ENCODE data around the gene CD74. TPM values are rescaled to one million over a fixed set of nuclear protein-coding genes. Genes with fewer than 3 reads are reported as not detected.

Gene CD74
- total RNA-seq, 4 donors from 2014 or later, result 433 to 1,002 (median 776) TPM

- no peak for DNase-seq (ENCODE audit: low spot score in 2 of 2)
- Histone ChIP-seq H3K27me3 (no peaks in the 10 kb centered on the region), H3K4me3 (no peak overlapping the region), H3K27ac (no peak overlapping the region), H3K9me3 (no peaks in the 10 kb centered on the region), H3K4me1 (no peaks in the 10 kb centered on the region), H3K36me3 (peaks cover 97% of the 10 kb centered on the region)
- no peak for TF ChIP-seq CTCF (IDR thresholded peaks at IDR 0.05)
- no peak for TF ChIP-seq POLR2A (IDR thresholded peaks at IDR 0.05)
- TF ChIP-seq EP300 (IDR thresholded peaks at IDR 0.05), result no peak
- TF ChIP-seq POLR2AphosphoS5 (IDR thresholded peaks at IDR 0.05), result no peak
- WGBS, result 87% methylated on average over 2 of the region's 7 CpGs
These were observed 20.0 kb downstream of the CD74 start for GRCh38 chr5:150392680-150393079.

- Histone ChIP-seq H3K4me1 (no peaks in the 10 kb centered on the region), H3K36me3 (peaks cover 98% of the 10 kb centered on the region), H3K4me3 (no peak overlapping the region), H3K9me3 (no peaks in the 10 kb centered on the region), H3K27ac (no peak overlapping the region), H3K27me3 (no peaks in the 10 kb centered on the region)
- WGBS, result 94% methylated on average over 3 of the region's 3 CpGs
- TF ChIP-seq POLR2AphosphoS5 (IDR thresholded peaks at IDR 0.05) (no peak), CTCF (IDR thresholded peaks at IDR 0.05) (no peak), EP300 (IDR thresholded peaks at IDR 0.05) (no peak), POLR2A (IDR thresholded peaks at IDR 0.05) (no peak)
- DNase-seq (ENCODE audit: low spot score in 2 of 2), result no peak
These were observed 20.7 kb downstream of the CD74 start for GRCh38 chr5:150391986-150392385.

GRCh38 chr5:150391064-150391834 is 21.5 kb downstream of the CD74 start:
- no peak overlapping the region for H3K27ac ChIP-seq
- H3K27me3 ChIP-seq, result no peaks in the 10 kb centered on the region
- H3K4me1 ChIP-seq, result no peaks in the 10 kb centered on the region
- H3K9me3 ChIP-seq, result no peaks in the 10 kb centered on the region
- TF ChIP-seq POLR2AphosphoS5 (IDR thresholded peaks at IDR 0.05), result no peak
- no peak for TF ChIP-seq POLR2A (IDR thresholded peaks at IDR 0.05)
- no peak for TF ChIP-seq CTCF (IDR thresholded peaks at IDR 0.05)
- TF ChIP-seq EP300 (IDR thresholded peaks at IDR 0.05), result no peak
- WGBS, result 95% methylated on average over 7 of the region's 13 CpGs
- H3K4me3 ChIP-seq, result no peak overlapping the region
- no peak for DNase-seq (ENCODE audit: low spot score in 2 of 2)
- H3K36me3 ChIP-seq, result peaks cover 98% of the 10 kb centered on the region

- TF ChIP-seq POLR2AphosphoS5 (IDR thresholded peaks at IDR 0.05) (no peak), POLR2A (IDR thresholded peaks at IDR 0.05) (no peak), EP300 (IDR thresholded peaks at IDR 0.05) (no peak), CTCF (IDR thresholded peaks at IDR 0.05) (no peak)
- no peak overlapping the region for H3K4me3 ChIP-seq
- H3K9me3 ChIP-seq, result no peaks in the 10 kb centered on the region
- WGBS, result 77% methylated on average over 13 of the region's 13 CpGs
- H3K27ac ChIP-seq, result no peak overlapping the region
- no peak for DNase-seq (ENCODE audit: low spot score in 2 of 2)
- no peaks in the 10 kb centered on the region for H3K27me3 ChIP-seq
- peaks cover 98% of the 10 kb centered on the region for H3K36me3 ChIP-seq
- H3K4me1 ChIP-seq, result no peaks in the 10 kb centered on the region
These were observed 23.0 kb downstream of the CD74 start for GRCh38 chr5:150389531-150390266.
